ENCODE measurements around the gene COPB2. TPM values are rescaled to one million over a fixed set of nuclear protein-coding genes. Genes with fewer than 3 reads are reported as not detected.

The COPB2 gene
- total and polyA plus RNA-seq, 10 of the 15 experiments (the other 5 are each of a cell fraction or from before 2014, with no cell fraction given), result 51.3 to 143 (median 116) TPM

DNA sequence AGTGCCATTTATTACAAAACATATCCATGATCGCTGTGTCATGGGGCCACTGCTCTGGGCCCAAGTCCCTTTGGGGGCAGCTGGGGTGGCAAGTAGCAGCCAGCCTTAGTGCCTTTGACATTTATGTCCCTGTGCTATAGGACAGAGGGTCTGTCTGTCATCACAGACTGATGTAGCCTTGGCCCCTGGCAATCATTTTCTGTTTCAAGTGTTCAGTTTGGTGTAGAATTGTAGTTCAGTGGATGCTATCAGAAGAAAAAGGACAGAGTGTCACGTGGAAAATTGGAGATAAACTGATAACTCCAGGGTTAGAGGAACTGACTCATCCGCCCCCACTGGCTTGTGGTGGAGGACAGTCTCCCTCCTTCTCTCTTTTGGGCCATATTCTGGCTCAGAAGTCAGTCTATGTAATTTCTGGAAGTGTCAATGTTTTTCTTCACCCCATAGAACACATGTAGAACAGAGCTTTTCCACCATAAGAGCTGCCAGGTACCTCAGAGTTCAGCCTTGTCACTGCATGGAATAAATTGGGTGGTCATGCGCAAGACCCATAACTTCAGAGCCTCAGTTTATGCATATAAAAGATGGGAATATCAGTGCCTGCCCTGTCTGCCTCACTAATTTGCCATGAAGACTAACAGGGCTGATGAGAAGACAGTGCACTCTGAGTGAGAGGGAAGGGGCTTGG lies 50.1 kb downstream of the COPB2 start:
- CTCF ChIA-PET, result interaction anchor here (0.7 to 1.4 kb wide), 3 partner anchors 9 to 228 kb away, joined by 3 read pairs; no protein-coding TSS in a partner anchor
- H3K4me1 ChIP-seq (ENCODE audit: control insufficient read depth, insufficient read depth, low read length), result no peaks in the 10 kb centered on the region
- in situ Hi-C loops (cut with MboI), result no loop called here
- no peaks in the 10 kb centered on the region; the same call in 2 of the 3 replicates for H3K9me3 ChIP-seq (replicated peaks; ENCODE audit: control insufficient read depth, insufficient read depth, low read length)
- peaks cover 5% of the 10 kb centered on the region for H3K79me2 ChIP-seq (ENCODE audit: control insufficient read depth, insufficient read depth, low read length)
- POLR2A ChIA-PET, result no interaction called here
- H3K27ac ChIP-seq (ENCODE audit: control insufficient read depth, insufficient read depth), result no peak overlapping the region
- H3K27me3 ChIP-seq (replicated peaks in 1 of 2; ENCODE audit: control insufficient read depth in 2 of 2, insufficient read depth in 2 of 2, low read length in 1 of 2), result no peaks in the 10 kb centered on the region
- no peaks in the 10 kb centered on the region for H3K36me3 ChIP-seq (ENCODE audit: control insufficient read depth in 2 of 2, insufficient read depth in 2 of 2, low read length in 1 of 2)
- H3K4me3 ChIP-seq, result no peak overlapping the region
- SMC1A ChIA-PET (ENCODE audit: uncharacterized antibody, unreplicated experiment), result no interaction called here
- BruUV-seq (replicated peaks), result no TSS peak
- ATAC-seq (no peak), DNase-seq (ENCODE audit: low read depth, low spot score) (no peak), FAIRE-seq (no peak)
- no peak overlapping the region for H3K4me2 ChIP-seq (ENCODE audit: control insufficient read depth, insufficient read depth)
- no peak overlapping the region for H3K9ac ChIP-seq (ENCODE audit: control insufficient read depth, insufficient read depth, low read length)
- WGBS (ENCODE audit: insufficient coverage, insufficient replicate concordance, low lambda C conversion rate, missing lambda C conversion rate), result 42% methylated on average over 4 of the region's 4 CpGs
- no peaks in the 10 kb centered on the region for H4K20me1 ChIP-seq (ENCODE audit: control insufficient read depth, insufficient read depth)
- no peak overlapping the region for H2AFZ ChIP-seq (ENCODE audit: control insufficient read depth, low read depth, low read length)
- TF ChIP-seq ZZZ3 (IDR thresholded peaks at IDR 0.05; ENCODE audit: control insufficient read depth, insufficient read length, low read depth) (no peak), BMI1 (IDR thresholded peaks at IDR 0.05; ENCODE audit: borderline replicate concordance) (no peak), RUNX3 (IDR thresholded peaks at IDR 0.05; ENCODE audit: low read length) (no peak), CBX5 (IDR thresholded peaks at IDR 0.05; ENCODE audit: low read depth) (no peak), NR2F1 (conservative IDR thresholded peaks at IDR 0.05) (no peak), CHD1 (IDR thresholded peaks at IDR 0.05; ENCODE audit: low read depth, low read length) (no peak), IRF4 (IDR thresholded peaks at IDR 0.05; ENCODE audit: low read depth, low read length) (no peak), ASH2L (IDR thresholded peaks at IDR 0.05; ENCODE audit: borderline replicate concordance, low read depth) (no peak), FOXM1 (IDR thresholded peaks at IDR 0.05; ENCODE audit: low read depth, low read length) (no peak), TCF7 (IDR thresholded peaks at IDR 0.05; ENCODE audit: borderline replicate concordance) (no peak), CEBPB (IDR thresholded peaks at IDR 0.05; ENCODE audit: borderline replicate concordance in 1 of 2, low read depth in 2 of 2, low read length in 2 of 2) (no peak), RAD21 (IDR thresholded peaks at IDR 0.05; ENCODE audit: insufficient read depth, low read depth, low read length) (no peak)
- TF ChIP-seq, protein P1, sequence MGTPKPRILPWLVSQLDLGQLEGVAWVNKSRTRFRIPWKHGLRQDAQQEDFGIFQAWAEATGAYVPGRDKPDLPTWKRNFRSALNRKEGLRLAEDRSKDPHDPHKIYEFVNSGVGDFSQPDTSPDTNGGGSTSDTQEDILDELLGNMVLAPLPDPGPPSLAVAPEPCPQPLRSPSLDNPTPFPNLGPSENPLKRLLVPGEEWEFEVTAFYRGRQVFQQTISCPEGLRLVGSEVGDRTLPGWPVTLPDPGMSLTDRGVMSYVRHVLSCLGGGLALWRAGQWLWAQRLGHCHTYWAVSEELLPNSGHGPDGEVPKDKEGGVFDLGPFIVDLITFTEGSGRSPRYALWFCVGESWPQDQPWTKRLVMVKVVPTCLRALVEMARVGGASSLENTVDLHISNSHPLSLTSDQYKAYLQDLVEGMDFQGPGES (IDR thresholded peaks at IDR 0.05), result no peak
- TF ChIP-seq, protein P2, sequence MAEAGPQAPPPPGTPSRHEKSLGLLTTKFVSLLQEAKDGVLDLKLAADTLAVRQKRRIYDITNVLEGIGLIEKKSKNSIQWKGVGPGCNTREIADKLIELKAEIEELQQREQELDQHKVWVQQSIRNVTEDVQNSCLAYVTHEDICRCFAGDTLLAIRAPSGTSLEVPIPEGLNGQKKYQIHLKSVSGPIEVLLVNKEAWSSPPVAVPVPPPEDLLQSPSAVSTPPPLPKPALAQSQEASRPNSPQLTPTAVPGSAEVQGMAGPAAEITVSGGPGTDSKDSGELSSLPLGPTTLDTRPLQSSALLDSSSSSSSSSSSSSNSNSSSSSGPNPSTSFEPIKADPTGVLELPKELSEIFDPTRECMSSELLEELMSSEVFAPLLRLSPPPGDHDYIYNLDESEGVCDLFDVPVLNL (IDR thresholded peaks at IDR 0.05; ENCODE audit: low read depth, low read length), result no peak
- TF ChIP-seq, protein P3, sequence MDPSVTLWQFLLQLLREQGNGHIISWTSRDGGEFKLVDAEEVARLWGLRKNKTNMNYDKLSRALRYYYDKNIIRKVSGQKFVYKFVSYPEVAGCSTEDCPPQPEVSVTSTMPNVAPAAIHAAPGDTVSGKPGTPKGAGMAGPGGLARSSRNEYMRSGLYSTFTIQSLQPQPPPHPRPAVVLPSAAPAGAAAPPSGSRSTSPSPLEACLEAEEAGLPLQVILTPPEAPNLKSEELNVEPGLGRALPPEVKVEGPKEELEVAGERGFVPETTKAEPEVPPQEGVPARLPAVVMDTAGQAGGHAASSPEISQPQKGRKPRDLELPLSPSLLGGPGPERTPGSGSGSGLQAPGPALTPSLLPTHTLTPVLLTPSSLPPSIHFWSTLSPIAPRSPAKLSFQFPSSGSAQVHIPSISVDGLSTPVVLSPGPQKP (IDR thresholded peaks at IDR 0.05; ENCODE audit: low read depth, low read length), result no peak
- RAD21 ChIA-PET (ENCODE audit: unreplicated experiment), result no interaction called here
- intact Hi-C loops (cut with micrococcal nuclease; ENCODE audit: unreplicated experiment), result no loop called here
